Activated B cell treated with CpG ODN at 0.5 μM for 24 hours (primary cell): ENCODE results near the gene LAMA5. TPM values are rescaled to one million over a fixed set of nuclear protein-coding genes. Genes with fewer than 3 reads are reported as not detected.

Source experiments
- ATAC-seq: fragments of 200-7000 bp; cut with Tn5 transposase; one replicate; pipeline ENCODE4 v1.10.0; 2021; ENCODE audit warnings: low read depth, mild to moderate bottlenecking, moderate library complexity
- CTCF ChIA-PET: fragments of 350-600 bp; sonication (Branson Sonifier 250); formaldehyde crosslinking; loops from one replicate; lab custom pipeline; 2021; ENCODE audit warnings: antibody characterized with exemption; lab: Charles Lee
- POLR2A ChIA-PET: fragments of 350-600 bp; sonication (Branson Sonifier 250); formaldehyde crosslinking; loops from one replicate; lab custom pipeline; 2021; ENCODE audit warnings: antibody characterized with exemption; lab: Charles Lee
- DNase-seq: peaks from one replicate; pipeline ENCODE4 v3.0.0; 2022
- H3K27ac Mint-ChIP-seq: one replicate; pipeline ENCODE4 v1.8.0; 2020; ENCODE audit warnings: mixed read lengths
- H3K27me3 Mint-ChIP-seq: one replicate; pipeline ENCODE4 v1.8.0; 2021; ENCODE audit warnings: mixed read lengths
- H3K36me3 Mint-ChIP-seq: one replicate; pipeline ENCODE4 v1.8.0; 2021; ENCODE audit warnings: low read depth, mixed read lengths
- H3K4me1 Mint-ChIP-seq: one replicate; pipeline ENCODE4 v1.8.0; 2021; ENCODE audit warnings: mixed read lengths
- H3K4me3 Mint-ChIP-seq: one replicate; pipeline ENCODE4 v1.8.0; 2020; ENCODE audit warnings: mild to moderate bottlenecking, mixed read lengths
- H3K9me3 Mint-ChIP-seq: one replicate; pipeline ENCODE4 v1.8.0; 2020; ENCODE audit warnings: mixed read lengths
- intact Hi-C: fragments of 100-400 bp; cut with micrococcal nuclease; formaldehyde crosslinking; loops from one replicate; pipeline ENCODE4 v1.15.1; 2024
- total RNA-seq: library from RNA; stranded (reverse); gene quantifications from 2 replicates; pipeline ENCODE4 v1.2.3, GENCODE V29; 2022
- TF ChIP-seq, protein P1 (sequence below): fragments of 200-600 bp; IDR thresholded peaks from one replicate; pipeline ENCODE4 v1.8.0; 2022; ENCODE audit warnings: antibody characterized with exemption, mild to moderate bottlenecking

LAMA5 gene
- total RNA-seq, 1 donor from 2014 or later, result 24.8 TPM

DNA sequence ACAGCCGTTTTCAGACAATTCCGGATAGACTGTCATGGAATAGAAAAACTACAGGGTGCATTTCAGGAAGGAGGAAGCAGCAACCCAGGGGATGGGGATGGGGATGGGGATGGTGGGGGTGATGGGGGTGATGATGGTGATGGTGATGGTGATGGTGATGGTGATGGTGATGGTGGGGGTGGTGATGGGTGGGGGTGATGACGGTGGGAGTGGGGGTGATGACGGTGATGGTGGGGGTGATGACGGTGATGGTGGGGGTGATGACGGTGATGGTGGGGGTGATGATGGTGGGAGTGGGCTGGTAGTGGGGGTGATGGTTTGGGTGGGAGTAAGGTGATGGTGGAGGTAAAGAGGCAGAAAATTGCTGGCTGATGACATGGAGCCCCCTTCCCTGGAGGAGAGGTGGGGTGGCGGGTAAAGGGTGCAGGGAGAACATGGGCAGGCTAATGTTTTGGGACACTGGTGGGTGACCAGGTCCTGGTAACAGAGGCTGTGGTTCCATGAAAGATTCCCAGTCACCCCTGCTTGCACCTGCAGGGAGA, 17.5 kb downstream of the LAMA5 start:
- DNase-seq (no peak), ATAC-seq (no peak)
- H3K4me1 Mint-ChIP-seq, result peaks cover 2% of the 10 kb centered on the region
- peaks cover 5% of the 10 kb centered on the region for H3K9me3 Mint-ChIP-seq
- ChIA-PET POLR2A (no interaction called here), CTCF (no interaction called here)
- intact Hi-C loops, result no loop called here
- peaks cover 13% of the 10 kb centered on the region for H3K36me3 Mint-ChIP-seq
- H3K27ac Mint-ChIP-seq, result no peak overlapping the region
- TF ChIP-seq, protein P1, sequence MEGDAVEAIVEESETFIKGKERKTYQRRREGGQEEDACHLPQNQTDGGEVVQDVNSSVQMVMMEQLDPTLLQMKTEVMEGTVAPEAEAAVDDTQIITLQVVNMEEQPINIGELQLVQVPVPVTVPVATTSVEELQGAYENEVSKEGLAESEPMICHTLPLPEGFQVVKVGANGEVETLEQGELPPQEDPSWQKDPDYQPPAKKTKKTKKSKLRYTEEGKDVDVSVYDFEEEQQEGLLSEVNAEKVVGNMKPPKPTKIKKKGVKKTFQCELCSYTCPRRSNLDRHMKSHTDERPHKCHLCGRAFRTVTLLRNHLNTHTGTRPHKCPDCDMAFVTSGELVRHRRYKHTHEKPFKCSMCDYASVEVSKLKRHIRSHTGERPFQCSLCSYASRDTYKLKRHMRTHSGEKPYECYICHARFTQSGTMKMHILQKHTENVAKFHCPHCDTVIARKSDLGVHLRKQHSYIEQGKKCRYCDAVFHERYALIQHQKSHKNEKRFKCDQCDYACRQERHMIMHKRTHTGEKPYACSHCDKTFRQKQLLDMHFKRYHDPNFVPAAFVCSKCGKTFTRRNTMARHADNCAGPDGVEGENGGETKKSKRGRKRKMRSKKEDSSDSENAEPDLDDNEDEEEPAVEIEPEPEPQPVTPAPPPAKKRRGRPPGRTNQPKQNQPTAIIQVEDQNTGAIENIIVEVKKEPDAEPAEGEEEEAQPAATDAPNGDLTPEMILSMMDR, result no peak
- H3K4me3 Mint-ChIP-seq, result no peak overlapping the region
- no peaks in the 10 kb centered on the region for H3K27me3 Mint-ChIP-seq

DNA sequence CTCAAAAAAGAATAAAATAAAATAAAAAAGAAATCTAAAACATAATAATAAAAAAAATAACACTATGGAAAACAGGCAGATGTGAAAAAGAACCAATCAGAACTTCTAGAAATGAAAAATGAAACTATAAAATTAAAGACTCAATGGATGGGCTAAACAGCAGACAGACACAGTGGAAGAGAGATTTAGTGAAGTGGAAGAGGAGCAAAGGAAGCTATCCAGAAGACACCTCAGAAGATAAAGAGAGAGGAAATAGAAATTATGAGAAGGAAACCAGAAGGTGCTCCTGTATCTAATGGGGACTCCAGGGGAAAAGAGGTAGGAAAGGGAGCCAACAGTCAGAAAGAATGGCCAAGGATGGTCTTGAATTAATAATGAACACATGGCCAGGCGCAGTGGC, 18.5 kb downstream of the LAMA5 start:
- CTCF ChIA-PET, result no interaction called here
- DNase-seq, result no peak
- no peak overlapping the region for H3K27ac Mint-ChIP-seq

DNA sequence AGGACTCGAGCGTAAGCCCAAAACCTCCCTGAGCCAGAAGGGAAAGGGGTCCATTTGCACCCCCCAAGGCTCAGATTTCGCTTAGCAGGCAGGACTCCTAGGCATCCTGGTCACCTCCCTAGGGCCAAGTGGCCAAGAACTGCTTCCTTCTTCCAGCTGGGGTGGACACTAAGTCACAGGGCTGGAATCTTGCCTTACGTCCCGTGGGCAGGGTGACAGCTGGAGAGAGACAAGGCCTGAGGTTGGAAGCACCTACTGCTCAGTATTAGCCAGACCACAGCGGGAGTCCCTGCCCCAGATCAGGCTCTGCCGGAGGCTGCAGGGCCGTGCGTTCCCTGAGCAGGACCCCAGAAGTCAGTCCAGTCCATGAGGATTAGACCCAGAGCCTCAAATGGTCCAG, 19.7 kb downstream of the LAMA5 start:
- POLR2A ChIA-PET, result no interaction called here
- no peak overlapping the region for H3K4me3 Mint-ChIP-seq
- no peaks in the 10 kb centered on the region for H3K27me3 Mint-ChIP-seq
- TF ChIP-seq, protein P1, result no peak
- no peak overlapping the region for H3K27ac Mint-ChIP-seq
- peaks cover 11% of the 10 kb centered on the region for H3K36me3 Mint-ChIP-seq
- H3K9me3 Mint-ChIP-seq, result peaks cover 5% of the 10 kb centered on the region
- DNase-seq (no peak), ATAC-seq (no peak)
- intact Hi-C loops, result no loop called here
- CTCF ChIA-PET, result no interaction called here
- H3K4me1 Mint-ChIP-seq, result peaks cover 2% of the 10 kb centered on the region

More for the DNA sequence above, 18.5 kb downstream of the LAMA5 start:
- H3K36me3 Mint-ChIP-seq, result peaks cover 13% of the 10 kb centered on the region
- peaks cover 2% of the 10 kb centered on the region for H3K4me1 Mint-ChIP-seq
- no peak for ATAC-seq
- no peaks in the 10 kb centered on the region for H3K27me3 Mint-ChIP-seq
- intact Hi-C loops, result no loop called here
- peaks cover 5% of the 10 kb centered on the region for H3K9me3 Mint-ChIP-seq
- no peak overlapping the region for H3K4me3 Mint-ChIP-seq
- POLR2A ChIA-PET, result no interaction called here
- TF ChIP-seq, protein P1, result no peak

DNA sequence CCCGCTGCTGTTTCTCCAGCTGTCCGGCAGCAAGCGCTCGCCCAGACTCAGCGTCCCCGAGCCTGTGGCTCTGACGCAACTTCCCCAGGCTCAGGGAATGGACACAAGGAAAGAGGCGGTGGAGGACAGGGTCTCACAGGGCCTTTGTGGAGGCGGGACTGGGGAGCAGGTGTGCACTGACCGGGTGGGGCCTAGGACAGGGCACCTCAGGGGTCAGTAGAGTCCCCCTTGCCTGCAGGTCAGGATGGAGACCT, 20.0 kb downstream of the LAMA5 start:
- Mint-ChIP-seq H3K27ac (no peak overlapping the region), H3K4me3 (no peak overlapping the region), H3K27me3 (no peaks in the 10 kb centered on the region), H3K36me3 (peaks cover 8% of the 10 kb centered on the region), H3K4me1 (peaks cover 2% of the 10 kb centered on the region), H3K9me3 (peaks cover 5% of the 10 kb centered on the region)
- DNase-seq (no peak), ATAC-seq (no peak)
- POLR2A ChIA-PET, result no interaction called here
- CTCF ChIA-PET, result no interaction called here
- TF ChIP-seq, protein P1, result no peak
- intact Hi-C loops, result no loop called here

DNA sequence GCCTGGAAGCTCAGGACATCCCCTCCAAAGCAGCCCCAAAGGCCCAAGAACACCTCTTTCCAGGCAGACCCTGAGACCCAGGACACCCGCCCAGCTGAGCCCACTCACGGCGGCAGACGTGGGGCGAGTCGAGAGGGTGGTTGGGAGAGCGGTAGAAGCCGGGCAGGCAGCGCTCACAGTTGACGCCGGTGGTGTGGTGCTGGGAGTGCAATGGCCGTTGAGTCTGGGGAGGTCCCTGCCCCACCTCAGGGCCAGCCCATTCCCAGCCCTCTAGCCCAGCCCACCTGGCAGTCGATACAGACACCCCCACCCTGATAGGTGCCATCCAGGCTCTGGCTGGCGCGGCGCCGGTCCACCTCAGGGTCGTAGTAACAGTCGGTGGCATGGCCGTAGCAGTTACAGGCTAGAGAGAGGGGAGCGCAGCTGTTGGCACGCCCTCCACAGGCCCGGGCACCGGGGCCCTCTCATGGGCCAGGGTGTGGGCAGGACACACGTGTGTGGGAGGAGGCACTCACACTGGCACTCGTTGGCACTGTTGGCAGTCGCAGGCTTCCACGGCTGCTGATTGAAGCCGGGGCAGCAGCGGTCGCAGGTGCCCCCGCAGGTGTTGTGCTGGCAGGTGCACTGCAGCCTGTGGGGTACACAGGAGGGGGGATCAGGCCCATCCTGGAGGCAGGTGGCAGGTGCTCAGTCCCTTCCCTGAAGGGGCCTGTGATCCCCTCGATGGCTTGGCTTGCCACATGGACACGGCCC, 20.5 kb downstream of the LAMA5 start:
- TF ChIP-seq, protein P1, result no peak
- DNase-seq (no peak), ATAC-seq (no peak)
- Mint-ChIP-seq H3K27ac (no peak overlapping the region), H3K9me3 (peaks cover 5% of the 10 kb centered on the region), H3K4me1 (peaks cover 2% of the 10 kb centered on the region), H3K4me3 (no peak overlapping the region), H3K36me3 (peaks cover 7% of the 10 kb centered on the region), H3K27me3 (no peaks in the 10 kb centered on the region)
- POLR2A ChIA-PET, result interaction anchor here (0.7 kb wide), 1 partner anchor 9 kb away, joined by 3 read pairs; no protein-coding TSS in a partner anchor
- intact Hi-C loops, result no loop called here
- CTCF ChIA-PET, result no interaction called here
